Left colon (tissue), 2 donors: Measurements from ENCODE around the gene EPHB2. TPM values are rescaled to one million over a fixed set of nuclear protein-coding genes. Genes with fewer than 3 reads are reported as not detected.
A peak's percentile ranks its signal among the peaks of the same experiment; 100 is the strongest.
"Not testable (repeated sequence)": the region's sequence is repeated elsewhere in the genome, so short reads cannot be mapped to it uniquely, and the experiment has no call there.

Experiments used
- ATAC-seq: fragments of 200-7000 bp; cut with Tn5 transposase; one replicate; pipeline ENCODE4 v1.9.1; 2020; ENCODE audit warnings: mild to moderate bottlenecking, moderate library complexity
- DNase-seq, 2 donors: peaks; one replicate each; pipeline ENCODE4 v3.0.0-alpha.2; 2020
- intact Hi-C, 2 donors: fragments of 100-400 bp; cut with DNase I in 1 of 2; cut with micrococcal nuclease in 1 of 2; formaldehyde crosslinking; loops; one replicate each; pipeline versions ENCODE4 v1.11.2 to v1.14.0; 2022; cut with DNase I, micrococcal nuclease
- total RNA-seq, 2 donors: library from RNA; stranded (reverse); fragmentation: NEBNext Ultra II Directional; extraction: Animal tissue kit (Norgen Biotek cat#: 25700); gene quantifications; one replicate each; pipeline ENCODE4 v1.2.1, GENCODE V29; 2021
- donor health status: DM: no; HTN: no; CAD: no.
- donor health status: DM: yes; HTN: yes; CAD: no.

Gene EPHB2
- total RNA-seq, 2 donors from 2014 or later, result 43.3 to 72.8 TPM

GRCh38 chr1:22837332-22837731 lies 126.7 kb downstream of the EPHB2 start:
- ATAC-seq, result no peak
- no peak for DNase-seq

GRCh38 chr1:22838965-22839364 lies 128.3 kb downstream of the EPHB2 start:
- DNase-seq, result no peak
- intact Hi-C loops, result no loop called here
- ATAC-seq, result no peak

More at GRCh38 chr1:22837332-22837731, 126.7 kb downstream of the EPHB2 start:
- intact Hi-C loops, result no loop called here

GRCh38 chr1:22839806-22840205 lies 129.2 kb downstream of the EPHB2 start:
- DNase-seq (no peak), ATAC-seq (no peak)
- intact Hi-C loops, result no loop called here

GRCh38 chr1:22841142-22841541 lies 130.5 kb downstream of the EPHB2 start:
- DNase-seq (no peak), ATAC-seq (no peak)
- intact Hi-C loops, result no loop called here

- intact Hi-C loops, result no loop called here
- ATAC-seq, result no peak
These were observed 131.2 kb downstream of the EPHB2 start for GRCh38 chr1:22841860-22842281.

GRCh38 chr1:22843441-22844183 lies 133.0 kb downstream of the EPHB2 start:
- intact Hi-C loops, DNase-seq, ATAC-seq: not testable (repeated sequence)

More at GRCh38 chr1:22841860-22842281, 131.2 kb downstream of the EPHB2 start:
- DNase-seq, result no peak

GRCh38 chr1:22844621-22845020 lies 134.0 kb downstream of the EPHB2 start:
- DNase-seq, result no peak
- ATAC-seq, result no peak
- intact Hi-C loops, result no loop called here

- DNase-seq, result no peak
- intact Hi-C loops, result no loop called here
- peak; percentile 51 for ATAC-seq
These were observed 134.8 kb downstream of the EPHB2 start for GRCh38 chr1:22845398-22845935.

GRCh38 chr1:22846458-22846857 lies 135.8 kb downstream of the EPHB2 start:
- intact Hi-C loops, result no loop called here
- DNase-seq (no peak), ATAC-seq (no peak)

GRCh38 chr1:22847249-22847648 lies 136.6 kb downstream of the EPHB2 start:
- intact Hi-C loops, result no loop called here
- DNase-seq (no peak), ATAC-seq (no peak)

- intact Hi-C loops, result no loop called here
These were observed 137.1 kb downstream of the EPHB2 start for GRCh38 chr1:22847709-22848108.

GRCh38 chr1:22848405-22848804 lies 137.8 kb downstream of the EPHB2 start:
- DNase-seq, result no peak
- intact Hi-C loops, result no loop called here

More at GRCh38 chr1:22847709-22848108, 137.1 kb downstream of the EPHB2 start:
- ATAC-seq (no peak), DNase-seq (no peak)

GRCh38 chr1:22849770-22850169 lies 139.1 kb downstream of the EPHB2 start:
- no peak for DNase-seq

More at GRCh38 chr1:22848405-22848804, 137.8 kb downstream of the EPHB2 start:
- ATAC-seq, result no peak

GRCh38 chr1:22850281-22850680 lies 139.6 kb downstream of the EPHB2 start:
- intact Hi-C loops, result no loop called here
- DNase-seq, result no peak
- no peak for ATAC-seq

More at GRCh38 chr1:22849770-22850169, 139.1 kb downstream of the EPHB2 start:
- intact Hi-C loops, result no loop called here
- no peak for ATAC-seq

- intact Hi-C loops, result no loop called here
- DNase-seq (peak; percentile 47 to 53), ATAC-seq (no peak)
These were observed 140.0 kb downstream of the EPHB2 start for GRCh38 chr1:22850681-22851080.

- intact Hi-C loops, result no loop called here
- peak; percentile 26 for ATAC-seq
- no peak for DNase-seq
These were observed 140.9 kb downstream of the EPHB2 start for GRCh38 chr1:22851517-22851916.

GRCh38 chr1:22852144-22852655 lies 141.6 kb downstream of the EPHB2 start:
- no peak for ATAC-seq

GRCh38 chr1:22853651-22854185 lies 143.1 kb downstream of the EPHB2 start:
- intact Hi-C loops, result no loop called here
- DNase-seq (no peak), ATAC-seq (no peak)

More at GRCh38 chr1:22852144-22852655, 141.6 kb downstream of the EPHB2 start:
- no peak for DNase-seq
- intact Hi-C loops, result no loop called here

GRCh38 chr1:22854688-22855565 lies 144.3 kb downstream of the EPHB2 start:
- intact Hi-C loops, result no loop called here
- ATAC-seq (peak; percentile 16), DNase-seq (no peak)
